ENCODE results near the gene FIGN.

DNA sequence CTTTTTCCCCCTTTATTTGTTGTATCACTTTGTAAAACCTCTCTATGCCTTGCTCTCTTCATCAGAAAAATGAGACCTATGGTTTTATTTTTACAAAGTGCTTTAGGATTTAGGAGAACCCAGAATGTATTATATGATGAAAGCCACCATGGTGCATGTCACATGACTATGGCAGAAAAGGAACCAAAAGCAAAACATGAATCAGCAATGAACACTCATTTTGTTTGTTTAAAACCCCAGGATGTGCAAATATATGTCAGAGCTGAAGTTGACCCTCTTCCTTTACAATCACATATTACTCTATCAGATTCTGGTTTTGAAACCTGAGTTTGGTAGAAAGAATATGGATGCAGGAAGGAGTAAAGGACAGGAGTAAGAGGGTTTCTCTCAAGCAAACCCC is 70.0 kb downstream of the FIGN start:
- TF ChIP-seq, protein P1, sequence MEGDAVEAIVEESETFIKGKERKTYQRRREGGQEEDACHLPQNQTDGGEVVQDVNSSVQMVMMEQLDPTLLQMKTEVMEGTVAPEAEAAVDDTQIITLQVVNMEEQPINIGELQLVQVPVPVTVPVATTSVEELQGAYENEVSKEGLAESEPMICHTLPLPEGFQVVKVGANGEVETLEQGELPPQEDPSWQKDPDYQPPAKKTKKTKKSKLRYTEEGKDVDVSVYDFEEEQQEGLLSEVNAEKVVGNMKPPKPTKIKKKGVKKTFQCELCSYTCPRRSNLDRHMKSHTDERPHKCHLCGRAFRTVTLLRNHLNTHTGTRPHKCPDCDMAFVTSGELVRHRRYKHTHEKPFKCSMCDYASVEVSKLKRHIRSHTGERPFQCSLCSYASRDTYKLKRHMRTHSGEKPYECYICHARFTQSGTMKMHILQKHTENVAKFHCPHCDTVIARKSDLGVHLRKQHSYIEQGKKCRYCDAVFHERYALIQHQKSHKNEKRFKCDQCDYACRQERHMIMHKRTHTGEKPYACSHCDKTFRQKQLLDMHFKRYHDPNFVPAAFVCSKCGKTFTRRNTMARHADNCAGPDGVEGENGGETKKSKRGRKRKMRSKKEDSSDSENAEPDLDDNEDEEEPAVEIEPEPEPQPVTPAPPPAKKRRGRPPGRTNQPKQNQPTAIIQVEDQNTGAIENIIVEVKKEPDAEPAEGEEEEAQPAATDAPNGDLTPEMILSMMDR (IDR thresholded peaks at IDR 0.05; ENCODE audit: low read length) = no peak
- no peak for TF ChIP-seq EZH2 (IDR thresholded peaks at IDR 0.05; ENCODE audit: borderline replicate concordance, low read length)
